H1 (cell line): Measurements from ENCODE around the gene CNTN5.

Experiments used
- CBX8 ChIP-seq: fragments of 300-800, 300-1000 bp; sonication (generic); IDR thresholded peaks from 2 replicates; pipeline ENCODE4 v1.7.1; 2016; ENCODE audit warnings: low read depth, low read length, borderline replicate concordance
- CHD2 ChIP-seq: IDR thresholded peaks from 2 replicates; pipeline ENCODE4 v1.6.1; 2012; ENCODE audit warnings: low read length, improper control_type of control experiment
- EZH2 ChIP-seq: fragments of 200-600 bp; sonication (generic); IDR thresholded peaks from 2 replicates; pipeline ENCODE4 v1.7.1; 2012; ENCODE audit warnings: low read depth, mild to moderate bottlenecking, moderate library complexity, low read length, inconsistent platforms; ENCODE audit not compliant: severe bottlenecking
- GABPA ChIP-seq: IDR thresholded peaks from 2 replicates; pipeline ENCODE4 v1.6.1; 2011; ENCODE audit warnings: mild to moderate bottlenecking, low read length, moderate library complexity, borderline replicate concordance; ENCODE audit not compliant: insufficient read depth
- KDM1A ChIP-seq: fragments of 200-600, 300-600 bp; sonication (generic); IDR thresholded peaks from 2 replicates; pipeline ENCODE4 v1.7.1; 2016; ENCODE audit warnings: mild to moderate bottlenecking, low read length, borderline replicate concordance
- POLR2A ChIP-seq, 2 experiments: IDR thresholded peaks; 1 replicate in 1 of 2; 2 replicates in 1 of 2; pipeline ENCODE4 v1.6.1; 2011; ENCODE audit warnings: low read depth in 2 of 2, low read length in 2 of 2, mild to moderate bottlenecking in 2 of 2; ENCODE audit errors: control extremely low read depth in 1 of 2
- RFX5 ChIP-seq: IDR thresholded peaks from 2 replicates; pipeline ENCODE4 v1.6.1; 2011; ENCODE audit warnings: low read depth, low read length, improper control_type of control experiment, borderline replicate concordance
- SRF ChIP-seq: IDR thresholded peaks from 2 replicates; pipeline ENCODE4 v1.6.1; 2011; ENCODE audit warnings: mild to moderate bottlenecking, low read depth, low read length, moderate library complexity
- TEAD4 ChIP-seq: IDR thresholded peaks from 2 replicates; pipeline ENCODE4 v1.6.1; 2012; ENCODE audit warnings: low read depth, low read length, inconsistent platforms, mixed read lengths
- TF ChIP-seq, protein P1 (sequence below), 3 experiments: IDR thresholded peaks; 1 replicate in 2 of 3; 2 replicates in 1 of 3; pipeline versions ENCODE4 v1.5.1 to v1.6.1; 2011; ENCODE audit warnings: low read length in 3 of 3, mild to moderate bottlenecking in 3 of 3, inconsistent platforms in 2 of 3, low read depth in 1 of 3, moderate library complexity in 1 of 3; ENCODE audit not compliant: insufficient read depth in 1 of 3; ENCODE audit errors: control extremely low read depth in 1 of 3

DNA sequence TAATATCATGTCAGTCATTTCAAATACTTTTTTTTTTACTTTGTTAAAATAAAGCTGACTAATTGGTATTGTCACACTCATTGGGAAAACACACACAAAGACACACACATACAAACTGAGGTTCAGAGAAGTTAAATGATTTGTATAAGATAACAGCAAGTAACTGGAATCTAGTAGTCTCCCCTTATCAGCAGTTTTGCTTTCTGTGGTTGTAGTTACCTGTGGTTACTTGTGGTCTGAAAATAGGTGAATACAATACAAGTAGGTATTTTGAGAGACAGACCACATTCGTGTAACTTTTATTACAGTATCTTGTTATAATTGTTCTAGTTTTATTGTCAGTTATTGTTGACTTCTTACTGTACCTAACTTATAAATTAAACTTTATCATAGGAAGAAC, 610.9 kb downstream of the CNTN5 start:
- TF ChIP-seq POLR2A (IDR thresholded peaks at IDR 0.05; ENCODE audit: control extremely low read depth in 1 of 2, low read depth in 2 of 2, low read length in 2 of 2): no peak
- TF ChIP-seq SRF: no peak
- TF ChIP-seq, protein P1, sequence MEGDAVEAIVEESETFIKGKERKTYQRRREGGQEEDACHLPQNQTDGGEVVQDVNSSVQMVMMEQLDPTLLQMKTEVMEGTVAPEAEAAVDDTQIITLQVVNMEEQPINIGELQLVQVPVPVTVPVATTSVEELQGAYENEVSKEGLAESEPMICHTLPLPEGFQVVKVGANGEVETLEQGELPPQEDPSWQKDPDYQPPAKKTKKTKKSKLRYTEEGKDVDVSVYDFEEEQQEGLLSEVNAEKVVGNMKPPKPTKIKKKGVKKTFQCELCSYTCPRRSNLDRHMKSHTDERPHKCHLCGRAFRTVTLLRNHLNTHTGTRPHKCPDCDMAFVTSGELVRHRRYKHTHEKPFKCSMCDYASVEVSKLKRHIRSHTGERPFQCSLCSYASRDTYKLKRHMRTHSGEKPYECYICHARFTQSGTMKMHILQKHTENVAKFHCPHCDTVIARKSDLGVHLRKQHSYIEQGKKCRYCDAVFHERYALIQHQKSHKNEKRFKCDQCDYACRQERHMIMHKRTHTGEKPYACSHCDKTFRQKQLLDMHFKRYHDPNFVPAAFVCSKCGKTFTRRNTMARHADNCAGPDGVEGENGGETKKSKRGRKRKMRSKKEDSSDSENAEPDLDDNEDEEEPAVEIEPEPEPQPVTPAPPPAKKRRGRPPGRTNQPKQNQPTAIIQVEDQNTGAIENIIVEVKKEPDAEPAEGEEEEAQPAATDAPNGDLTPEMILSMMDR (IDR thresholded peaks at IDR 0.05; ENCODE audit: control extremely low read depth in 1 of 3, insufficient read depth in 1 of 3, low read depth in 1 of 3, low read length in 3 of 3): no peak
- TF ChIP-seq EZH2: no peak
- no peak for TF ChIP-seq RFX5
- TF ChIP-seq KDM1A: no peak
- TF ChIP-seq GABPA: no peak
- TF ChIP-seq TEAD4: no peak
- TF ChIP-seq CBX8: no peak
- no peak for TF ChIP-seq CHD2
